ENCODE measurements around the gene ARHGAP8.

The ARHGAP8 gene

DNA sequence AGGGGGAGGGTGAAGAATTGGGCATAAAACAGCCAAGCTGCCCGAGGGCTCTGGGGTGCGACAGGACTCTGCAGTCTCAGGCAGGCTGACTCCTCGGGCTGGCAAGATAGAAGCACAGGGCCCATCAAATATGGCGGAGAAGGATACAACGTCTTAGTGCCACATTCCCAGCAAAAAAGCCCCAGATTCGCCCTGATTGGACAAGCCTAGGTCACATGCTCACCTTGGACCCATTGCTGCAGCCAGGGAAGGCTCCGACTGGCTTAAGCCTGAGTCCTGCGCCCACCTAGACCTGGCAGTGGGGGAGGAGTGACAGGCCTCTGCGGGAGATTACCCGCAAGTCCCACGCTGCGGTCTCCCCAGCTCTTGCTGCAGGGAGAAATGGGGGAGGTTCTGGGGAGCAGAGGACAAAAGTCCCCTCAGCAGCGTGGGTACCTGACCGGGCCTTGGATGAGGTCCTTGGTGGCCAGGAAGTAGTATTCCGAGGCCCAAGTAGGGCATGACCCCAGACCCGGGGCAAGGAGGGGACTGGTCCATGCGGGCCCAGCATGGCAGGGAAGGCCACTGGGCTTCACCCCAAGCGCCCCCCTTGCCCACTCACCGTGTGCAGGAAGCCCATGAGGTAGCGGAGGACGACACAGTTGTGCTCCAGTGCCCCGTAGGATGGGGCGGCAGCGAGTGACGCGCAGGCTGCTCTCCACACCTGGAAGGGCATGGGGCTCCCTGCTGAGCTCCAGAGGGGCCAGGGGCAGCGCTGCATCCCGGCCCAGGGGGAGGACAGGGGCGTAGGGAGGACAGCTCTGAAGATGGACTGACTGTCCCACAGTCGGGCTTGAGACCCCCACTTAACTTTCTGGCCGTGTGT, 113.0 kb downstream of the ARHGAP8 start:
- DNase-seq, result no peak

- no peak for DNase-seq
Observed at GRCh38 chr22:44869196-44869595, 116.8 kb downstream of the ARHGAP8 start.

DNA sequence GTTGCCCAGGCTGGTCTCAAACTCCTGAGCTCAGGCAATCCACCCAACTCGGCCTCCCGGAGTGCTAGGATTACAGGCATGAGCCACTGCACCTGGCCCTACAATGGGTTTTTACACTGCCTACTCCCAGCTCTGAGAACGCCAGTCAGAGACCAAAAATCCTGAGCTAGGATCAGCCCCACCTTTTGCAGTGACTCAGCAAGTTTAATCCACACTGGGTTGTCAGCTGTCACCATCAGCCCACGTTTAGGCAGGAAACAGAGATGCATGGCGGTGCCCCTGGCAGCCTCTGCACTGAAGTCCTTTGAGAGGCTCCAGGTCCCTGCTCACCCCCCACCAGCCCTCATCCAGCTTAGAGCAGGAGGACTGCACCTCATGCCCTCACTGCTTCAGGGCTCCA, 117.6 kb downstream of the ARHGAP8 start:
- no peak for DNase-seq

- no peak for DNase-seq
Observed at GRCh38 chr22:44871782-44872181, 119.4 kb downstream of the ARHGAP8 start.

GRCh38 chr22:44876921-44877320, 124.5 kb downstream of the ARHGAP8 start:
- DNase-seq, result no peak

DNA sequence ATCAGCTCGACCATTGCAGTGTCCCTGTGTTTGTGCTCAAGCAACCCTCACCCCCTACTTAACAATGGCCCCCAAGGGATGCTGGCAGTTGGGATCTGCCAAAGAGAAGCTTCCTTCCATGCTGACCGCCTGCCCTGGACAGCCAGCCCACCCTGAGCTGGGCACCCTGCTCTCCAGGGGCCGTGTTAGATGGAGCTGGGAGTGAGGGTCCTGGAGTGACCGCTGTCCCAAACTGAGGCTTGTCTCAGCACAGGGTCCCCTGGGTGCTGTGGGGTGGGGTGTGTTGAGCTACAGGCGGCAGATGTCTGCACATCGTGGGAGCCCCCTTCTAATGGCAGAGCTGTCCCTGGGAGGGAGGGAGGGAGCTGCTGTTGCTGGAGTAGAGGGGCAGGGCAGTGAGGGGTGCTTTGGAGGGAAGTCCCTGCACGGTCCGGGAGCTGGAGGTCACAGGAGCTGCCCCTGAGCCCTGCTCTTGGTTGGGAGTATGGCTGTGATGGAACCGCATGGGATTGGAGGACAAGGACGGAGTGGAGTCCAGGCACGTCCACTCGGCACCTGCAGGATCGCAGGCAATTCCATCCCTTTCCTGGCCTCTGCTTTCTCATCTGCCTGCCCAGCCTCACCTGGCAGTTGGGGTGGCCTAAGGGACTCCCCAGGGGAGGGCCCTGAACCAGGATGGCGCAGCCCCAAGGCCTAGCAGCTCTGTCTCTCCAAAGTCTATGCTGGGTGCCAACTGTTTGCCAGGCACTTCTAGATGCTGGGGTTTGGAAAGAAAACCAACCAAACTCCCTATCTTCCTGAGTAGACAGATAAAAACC, 126.3 kb downstream of the ARHGAP8 start:
- DNase-seq, result no peak

GRCh38 chr22:44879301-44879680, 126.9 kb downstream of the ARHGAP8 start:
- DNase-seq, result no peak

DNA sequence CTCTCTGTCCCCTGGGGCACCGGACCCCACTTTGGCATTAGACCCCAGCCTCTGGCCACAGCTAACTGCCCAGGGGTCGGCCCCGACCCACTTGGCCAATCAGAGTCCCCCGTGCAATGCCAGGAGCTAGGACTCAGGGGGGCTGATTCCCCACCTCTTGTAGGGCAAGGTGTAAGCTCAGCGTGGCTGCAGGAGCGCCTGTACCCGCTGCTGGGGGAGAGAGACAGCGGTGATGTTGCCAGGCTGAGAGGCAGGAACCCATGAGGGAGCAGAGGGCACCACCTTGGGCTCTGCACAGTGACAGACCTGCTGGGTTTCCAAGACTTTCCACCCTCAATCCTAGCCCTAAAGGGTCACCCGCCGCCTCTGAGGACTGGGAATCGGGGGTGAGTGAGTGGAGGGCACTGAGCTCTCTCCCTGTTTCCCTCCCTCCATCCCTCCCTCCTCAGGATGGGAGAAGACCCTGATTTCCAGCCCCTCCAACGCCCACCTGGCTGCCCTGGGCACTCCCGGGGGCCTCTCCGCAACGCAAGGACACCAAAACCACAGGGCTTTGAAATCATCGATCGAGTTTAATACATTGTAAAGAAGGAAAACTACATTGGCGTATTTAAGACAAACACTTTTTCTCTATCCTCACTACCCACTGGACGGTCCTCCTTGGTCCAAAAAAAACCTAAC, 128.4 kb downstream of the ARHGAP8 start:
- DNase-seq, result no peak

DNA sequence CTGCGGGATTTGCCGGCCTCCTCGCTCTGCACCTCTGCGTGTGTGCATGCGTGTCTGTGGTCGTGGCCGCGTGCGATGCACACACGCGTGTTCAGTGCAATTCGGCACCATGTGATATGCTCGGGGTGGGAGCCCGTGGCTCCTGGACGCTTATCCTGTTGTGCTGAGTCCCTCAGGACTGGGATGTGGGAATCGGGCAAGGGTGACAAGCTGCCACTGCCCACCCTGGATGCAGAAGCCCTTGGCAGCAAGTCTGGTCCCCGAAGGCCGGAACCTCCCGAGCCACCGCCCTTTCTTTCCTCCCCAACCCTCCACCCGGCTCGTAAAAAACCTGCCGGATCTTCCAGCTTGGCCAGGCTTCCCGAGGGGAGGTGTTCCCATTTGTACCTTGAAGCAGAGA, 129.2 kb downstream of the ARHGAP8 start:
- no peak for DNase-seq

DNA sequence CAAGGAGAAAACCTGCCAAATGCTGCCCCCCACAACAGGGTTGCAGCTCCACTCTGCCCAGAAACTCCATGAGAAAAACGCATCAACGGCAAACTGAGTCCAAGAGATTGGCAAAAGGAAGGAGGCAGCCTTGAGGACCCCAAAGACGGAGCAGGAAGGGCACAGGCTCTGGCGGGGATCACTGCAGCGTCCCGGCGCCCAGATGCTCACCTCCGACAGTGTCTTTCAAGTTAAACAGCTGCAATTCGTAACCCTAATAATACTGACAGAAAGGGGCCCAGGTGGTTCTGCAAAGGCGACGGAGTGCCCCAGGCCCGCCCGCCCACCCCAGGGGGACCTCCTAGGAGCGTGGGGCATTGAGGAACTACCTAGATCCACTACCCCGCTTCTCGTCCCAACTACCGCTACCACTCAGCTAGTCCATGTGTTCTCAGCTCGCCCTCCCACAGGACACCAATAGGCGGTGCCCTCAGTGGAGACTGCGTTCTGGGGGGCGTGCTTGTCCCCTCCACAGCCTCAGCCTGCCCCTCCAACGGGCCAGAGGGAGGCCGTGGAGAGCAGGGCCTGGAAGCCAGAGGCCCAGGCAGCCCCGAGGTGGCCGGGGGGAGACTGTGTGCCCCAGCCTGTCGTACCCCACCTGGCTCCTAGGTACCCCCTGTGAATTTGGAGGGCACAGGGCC, 130.0 kb downstream of the ARHGAP8 start:
- DNase-seq, result no peak

DNA sequence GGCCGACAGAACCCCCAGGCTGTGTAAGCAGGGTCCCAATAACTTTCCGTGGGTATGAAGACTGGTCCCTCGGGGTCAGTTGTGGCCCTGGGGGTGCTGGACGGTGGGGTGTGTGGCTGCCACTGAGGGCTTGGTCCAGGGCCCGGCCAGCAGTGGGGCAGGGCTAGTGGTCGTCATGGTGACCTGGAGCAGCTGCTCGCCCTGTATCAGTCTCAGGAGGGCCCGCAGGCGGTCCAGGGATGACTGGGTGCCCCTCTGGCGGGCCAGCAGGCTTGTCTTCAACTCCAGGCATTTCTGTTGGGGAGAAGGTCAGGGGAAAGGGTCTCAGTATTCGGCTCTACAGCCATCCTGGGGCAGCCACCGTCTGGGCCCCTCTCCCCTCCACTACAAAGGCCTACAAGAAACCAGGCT, 130.6 kb downstream of the ARHGAP8 start:
- DNase-seq, result no peak

- DNase-seq, result no peak
Observed at GRCh38 chr22:44884562-44884961, 132.2 kb downstream of the ARHGAP8 start.

GRCh38 chr22:44884968-44885805, 132.8 kb downstream of the ARHGAP8 start:
- no peak for DNase-seq

GRCh38 chr22:44885806-44886360, 133.5 kb downstream of the ARHGAP8 start:
- no peak for DNase-seq

DNA sequence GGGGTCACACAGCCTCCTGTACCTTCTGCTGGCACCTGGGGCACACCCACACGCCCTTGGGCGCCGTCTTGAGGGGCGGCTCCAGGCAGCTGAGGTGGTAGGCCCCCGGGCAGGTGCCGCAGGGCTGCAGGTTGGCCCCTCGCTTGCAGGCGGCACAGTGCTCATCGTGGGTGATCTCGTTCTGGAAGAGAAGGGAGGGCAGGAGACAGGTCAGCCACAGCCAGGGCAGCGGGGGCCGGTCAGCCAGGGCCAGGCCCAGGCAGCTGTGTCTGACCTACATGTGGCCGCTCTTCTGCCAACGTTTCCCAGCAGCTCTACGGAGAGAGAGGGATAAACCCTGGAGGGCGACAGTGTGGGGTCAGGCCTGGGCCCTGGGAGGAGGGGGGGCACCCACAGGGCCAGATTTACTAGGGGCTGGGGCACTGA, 135.6 kb downstream of the ARHGAP8 start:
- DNase-seq, result no peak

DNA sequence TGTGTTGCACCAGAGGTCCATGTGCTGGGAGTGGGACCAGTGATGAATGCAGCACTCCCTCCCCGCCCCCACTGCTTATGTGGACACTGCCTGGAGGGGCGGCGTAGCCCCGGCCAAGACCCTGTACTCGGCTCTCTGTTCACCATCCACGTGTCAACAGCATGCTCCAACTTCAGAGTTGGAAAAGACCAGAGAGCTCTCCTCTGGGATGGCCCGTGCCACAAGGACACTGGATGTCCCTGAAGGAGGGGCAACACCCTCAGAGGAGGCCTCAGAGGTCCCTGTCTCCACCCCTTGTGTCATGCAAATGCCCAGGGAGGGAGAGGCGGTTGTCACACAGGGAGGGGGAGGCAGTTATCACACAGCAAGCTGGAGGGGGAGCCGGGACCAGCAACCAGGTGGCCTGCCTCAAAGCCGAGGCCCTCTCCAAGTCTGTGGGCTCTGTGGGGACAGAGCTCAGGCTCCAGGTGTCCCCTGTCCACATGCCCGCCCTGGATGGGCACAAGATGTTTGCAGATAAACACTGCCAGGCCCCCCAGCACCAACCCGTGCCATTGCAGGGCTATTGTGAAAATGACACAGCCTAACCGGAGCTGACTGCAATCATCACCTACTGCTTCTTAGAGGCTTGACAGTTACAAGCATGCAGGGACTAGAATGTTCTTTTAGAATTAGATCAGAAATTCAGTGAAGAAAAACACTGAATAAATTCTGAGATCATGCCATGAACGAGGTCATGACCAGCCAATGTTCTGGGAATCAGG, 136.3 kb downstream of the ARHGAP8 start:
- DNase-seq, result no peak

GRCh38 chr22:44889255-44889878, 137.0 kb downstream of the ARHGAP8 start:
- no peak for DNase-seq

DNA sequence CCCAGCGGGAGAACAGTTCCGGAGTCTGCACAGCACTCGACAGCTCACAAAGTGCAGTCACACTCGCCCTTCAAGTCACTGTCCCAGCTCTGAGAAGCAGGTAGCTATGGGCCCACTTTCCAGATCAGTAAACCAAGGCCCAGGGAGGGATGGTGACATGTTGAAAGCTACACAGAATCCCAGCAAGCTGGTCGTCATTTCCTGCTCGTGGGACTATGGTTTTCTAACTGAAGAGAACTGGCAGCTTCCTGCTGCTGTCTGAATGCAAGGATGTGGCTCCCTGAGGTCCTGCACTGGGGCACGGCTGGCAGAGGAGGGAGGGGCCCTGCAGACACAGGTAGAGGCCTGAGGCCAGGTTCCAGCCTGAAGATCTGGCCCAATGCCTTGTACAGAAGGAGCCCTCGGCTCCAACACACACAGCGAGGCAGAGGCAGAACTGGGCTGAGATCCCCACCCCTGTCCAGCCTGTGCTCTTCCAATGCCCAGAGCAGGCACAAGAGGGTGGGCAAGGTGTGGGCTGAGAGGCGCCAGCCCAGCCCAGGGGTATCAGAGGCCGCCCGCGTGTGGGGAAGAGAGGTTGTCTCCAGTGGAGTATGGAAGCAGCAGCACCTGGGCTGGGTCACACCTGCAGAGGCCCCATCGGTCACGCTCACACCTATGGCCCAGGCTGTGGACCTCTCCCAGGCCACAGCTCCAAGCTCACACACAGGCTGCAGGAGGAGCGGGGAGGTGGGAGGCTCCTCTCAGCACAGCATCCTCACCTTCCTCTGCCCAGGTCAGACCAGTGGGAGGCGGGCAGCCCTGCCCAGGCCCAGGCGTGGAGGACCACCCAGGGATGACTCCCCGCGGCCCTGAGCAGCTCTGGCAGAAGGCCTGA, 138.3 kb downstream of the ARHGAP8 start:
- no peak for DNase-seq

GRCh38 chr22:44891293-44891747, 138.9 kb downstream of the ARHGAP8 start:
- no peak for DNase-seq
